ENCODE results near the gene NIT1. TPM values are rescaled to one million over a fixed set of nuclear protein-coding genes. Genes with fewer than 3 reads are reported as not detected.

The NIT1 gene
- total RNA-seq, 1 experiment from 2014 or later = 26.8 TPM

DNA sequence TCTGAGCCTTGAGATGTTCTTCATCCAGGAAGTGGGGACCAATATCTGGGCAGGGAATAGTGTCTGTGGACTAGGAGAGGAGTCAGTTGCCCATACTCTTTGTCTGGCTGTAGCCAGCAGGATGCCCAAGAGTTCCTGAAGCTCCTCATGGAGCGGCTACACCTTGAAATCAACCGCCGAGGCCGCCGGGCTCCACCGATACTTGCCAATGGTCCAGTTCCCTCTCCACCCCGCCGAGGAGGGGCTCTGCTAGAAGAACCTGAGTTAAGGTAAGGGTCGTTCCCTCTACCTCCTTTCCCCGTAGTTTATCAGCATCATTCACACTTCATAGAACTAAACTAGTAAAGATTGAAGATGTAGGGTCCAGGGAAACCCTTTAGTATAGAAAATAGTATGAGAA is 44.9 kb downstream of the NIT1 start:
- Histone ChIP-seq H3K9me3 (ENCODE audit: insufficient read depth, low read depth) (no peaks in the 10 kb centered on the region), H3K36me3 (ENCODE audit: low read depth) (peaks cover 7% of the 10 kb centered on the region), H4K20me1 (ENCODE audit: insufficient read depth) (no peaks in the 10 kb centered on the region), H3F3A (ENCODE audit: insufficient read depth, low read depth) (peaks cover 33% of the 10 kb centered on the region), H3K4me3 (no peak overlapping the region), H3K4me1 (replicated peaks; ENCODE audit: insufficient read depth) (peaks cover 29% of the 10 kb centered on the region), H3K4me2 (no peak overlapping the region), H3K9me2 (ENCODE audit: insufficient read depth) (no peaks in the 10 kb centered on the region), H2AFZ (no peak overlapping the region), H3K27me3 (ENCODE audit: insufficient read depth, low read depth) (no peaks in the 10 kb centered on the region), H3K27ac (no peak overlapping the region), H3K79me2 (ENCODE audit: low read depth) (peaks cover 19% of the 10 kb centered on the region)
- POLR2A ChIA-PET (ENCODE audit: unreplicated experiment) = interaction anchor here (0.7 kb wide), 1 partner anchor 110 kb away, joined by 3 read pairs; no protein-coding TSS in a partner anchor
- CTCF ChIA-PET = interaction anchor here (0.7 kb wide), 1 partner anchor 19 kb away, joined by 3 read pairs; no protein-coding TSS in a partner anchor
- intact Hi-C loops (cut with micrococcal nuclease; ENCODE audit: unreplicated experiment) = no loop called here
- DNase-seq = no peak
- BruUV-seq (replicated peaks) = no TSS peak
- no peak for TF ChIP-seq EZH2 (IDR thresholded peaks at IDR 0.05; ENCODE audit: low read depth)
- TF ChIP-seq, protein P1, sequence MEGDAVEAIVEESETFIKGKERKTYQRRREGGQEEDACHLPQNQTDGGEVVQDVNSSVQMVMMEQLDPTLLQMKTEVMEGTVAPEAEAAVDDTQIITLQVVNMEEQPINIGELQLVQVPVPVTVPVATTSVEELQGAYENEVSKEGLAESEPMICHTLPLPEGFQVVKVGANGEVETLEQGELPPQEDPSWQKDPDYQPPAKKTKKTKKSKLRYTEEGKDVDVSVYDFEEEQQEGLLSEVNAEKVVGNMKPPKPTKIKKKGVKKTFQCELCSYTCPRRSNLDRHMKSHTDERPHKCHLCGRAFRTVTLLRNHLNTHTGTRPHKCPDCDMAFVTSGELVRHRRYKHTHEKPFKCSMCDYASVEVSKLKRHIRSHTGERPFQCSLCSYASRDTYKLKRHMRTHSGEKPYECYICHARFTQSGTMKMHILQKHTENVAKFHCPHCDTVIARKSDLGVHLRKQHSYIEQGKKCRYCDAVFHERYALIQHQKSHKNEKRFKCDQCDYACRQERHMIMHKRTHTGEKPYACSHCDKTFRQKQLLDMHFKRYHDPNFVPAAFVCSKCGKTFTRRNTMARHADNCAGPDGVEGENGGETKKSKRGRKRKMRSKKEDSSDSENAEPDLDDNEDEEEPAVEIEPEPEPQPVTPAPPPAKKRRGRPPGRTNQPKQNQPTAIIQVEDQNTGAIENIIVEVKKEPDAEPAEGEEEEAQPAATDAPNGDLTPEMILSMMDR (conservative IDR thresholded peaks at IDR 0.05) = no peak

DNA sequence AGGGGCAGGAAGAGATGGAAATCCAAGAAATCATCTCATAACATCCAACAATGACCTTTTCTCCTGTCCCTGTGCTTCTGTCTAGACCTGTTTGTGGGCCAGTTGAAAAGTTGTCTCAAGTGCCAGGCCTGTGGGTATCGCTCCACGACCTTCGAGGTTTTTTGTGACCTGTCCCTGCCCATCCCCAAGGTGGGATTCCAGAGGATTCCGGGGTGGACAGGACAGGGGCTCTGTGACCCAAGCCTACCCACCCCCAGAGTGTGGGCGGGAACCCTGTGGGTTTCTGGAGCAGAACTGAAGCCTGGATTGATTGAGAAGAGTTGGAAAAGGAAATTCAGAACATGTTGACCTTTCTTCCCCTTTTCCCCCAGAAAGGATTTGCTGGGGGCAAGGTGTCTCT is 45.9 kb downstream of the NIT1 start:
- H2AFZ ChIP-seq = no peak overlapping the region
- ChIA-PET POLR2A (ENCODE audit: unreplicated experiment) (no interaction called here), CTCF (no interaction called here)
- TF ChIP-seq, protein P1 (conservative IDR thresholded peaks at IDR 0.05) = no peak
- no peak for TF ChIP-seq EZH2 (IDR thresholded peaks at IDR 0.05; ENCODE audit: low read depth)
- H4K20me1 ChIP-seq (ENCODE audit: insufficient read depth) = no peaks in the 10 kb centered on the region
- no peaks in the 10 kb centered on the region for H3K27me3 ChIP-seq (ENCODE audit: insufficient read depth, low read depth)
- no peak overlapping the region for H3K4me3 ChIP-seq
- no TSS peak for BruUV-seq (replicated peaks)
- H3K9me3 ChIP-seq (ENCODE audit: insufficient read depth, low read depth) = no peaks in the 10 kb centered on the region
- DNase-seq = no peak
- H3K27ac ChIP-seq = no peak overlapping the region
- no peak overlapping the region for H3K4me2 ChIP-seq
- peaks cover 7% of the 10 kb centered on the region for H3K36me3 ChIP-seq (ENCODE audit: low read depth)
- intact Hi-C loops (cut with micrococcal nuclease; ENCODE audit: unreplicated experiment) = no loop called here
- H3K79me2 ChIP-seq (ENCODE audit: low read depth) = peaks cover 19% of the 10 kb centered on the region
- H3K4me1 ChIP-seq (replicated peaks; ENCODE audit: insufficient read depth) = peaks cover 23% of the 10 kb centered on the region
- no peaks in the 10 kb centered on the region for H3K9me2 ChIP-seq (ENCODE audit: insufficient read depth)
- H3F3A ChIP-seq (ENCODE audit: insufficient read depth, low read depth) = peaks cover 26% of the 10 kb centered on the region; the same call in 1 of the 2 replicates

DNA sequence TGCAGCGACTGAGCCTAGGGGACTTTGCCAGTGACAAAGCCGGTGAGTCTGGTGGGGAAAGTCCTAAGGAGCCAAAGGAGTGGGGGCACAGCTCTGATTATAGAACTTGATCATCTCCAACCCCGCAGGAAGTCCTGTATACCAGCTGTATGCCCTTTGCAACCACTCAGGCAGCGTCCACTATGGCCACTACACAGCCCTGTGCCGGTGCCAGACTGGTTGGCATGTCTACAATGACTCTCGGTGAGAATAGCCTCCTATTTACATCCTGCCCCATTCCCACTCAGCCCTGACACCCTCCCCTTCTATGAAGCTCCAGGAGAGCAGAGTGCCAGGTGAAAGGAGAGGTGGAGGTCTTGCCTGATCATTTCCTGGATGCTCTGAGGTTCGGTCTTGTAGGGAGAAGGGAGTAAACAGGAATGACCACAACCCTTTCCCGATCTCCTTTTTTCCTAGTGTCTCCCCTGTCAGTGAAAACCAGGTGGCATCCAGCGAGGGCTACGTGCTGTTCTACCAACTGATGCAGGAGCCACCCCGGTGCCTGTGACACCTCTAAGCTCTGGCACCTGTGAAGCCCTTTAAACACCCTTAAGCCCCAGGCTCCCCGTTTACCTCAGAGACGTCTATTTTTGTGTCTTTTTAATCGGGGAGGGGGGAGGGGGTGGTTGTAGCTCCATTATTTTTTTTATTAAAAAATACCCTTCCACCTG is 47.2 kb downstream of the NIT1 start:
- POLR2A ChIA-PET (ENCODE audit: unreplicated experiment) = interaction anchor here (1.2 kb wide), 1 partner anchor 11 kb away, joined by 15 read pairs; the partner anchor contains the start of gene UFC1
- H3K9me3 ChIP-seq (ENCODE audit: insufficient read depth, low read depth) = no peaks in the 10 kb centered on the region
- peak overlapping the region; percentile 72 for H3K4me3 ChIP-seq
- peak overlapping the region; percentile 45 for H3K27ac ChIP-seq
- peaks cover 13% of the 10 kb centered on the region; the same call in 1 of the 2 replicates for H3K79me2 ChIP-seq (ENCODE audit: low read depth)
- intact Hi-C loops (cut with micrococcal nuclease; ENCODE audit: unreplicated experiment) = no loop called here
- DNase-seq = no peak
- H4K20me1 ChIP-seq (ENCODE audit: insufficient read depth) = no peaks in the 10 kb centered on the region
- no peaks in the 10 kb centered on the region for H3K27me3 ChIP-seq (ENCODE audit: insufficient read depth, low read depth)
- peaks cover 7% of the 10 kb centered on the region for H3K36me3 ChIP-seq (ENCODE audit: low read depth)
- peaks cover 26% of the 10 kb centered on the region; the same call in 1 of the 2 replicates for H3F3A ChIP-seq (ENCODE audit: insufficient read depth, low read depth)
- H3K4me1 ChIP-seq (replicated peaks; ENCODE audit: insufficient read depth) = peaks cover 19% of the 10 kb centered on the region
- no TSS peak for BruUV-seq (replicated peaks)
- TF ChIP-seq, protein P1 (conservative IDR thresholded peaks at IDR 0.05) = no peak
- no peak for TF ChIP-seq EZH2 (IDR thresholded peaks at IDR 0.05; ENCODE audit: low read depth)
- peak overlapping the region; percentile 98 for H3K4me2 ChIP-seq
- H3K9me2 ChIP-seq (ENCODE audit: insufficient read depth) = no peaks in the 10 kb centered on the region
- CTCF ChIA-PET = interaction anchor here (1.4 kb wide), 1 partner anchor 144 kb away, joined by 5 read pairs; the partner anchor contains the start of gene F11R
- H2AFZ ChIP-seq = no peak overlapping the region; the same call in 1 of the 2 replicates

All from PC-9 (cell line).